A549 (cell line): Measurements from ENCODE around the gene LGALS3BP. TPM values are rescaled to one million over a fixed set of nuclear protein-coding genes. Genes with fewer than 3 reads are reported as not detected.

Experiments
- ATAC-seq, 2 experiments: fragments of 200-7000 bp in 1 of 2; fragments of >200 bp in 1 of 2; cut with Nextera tagmentation in 1 of 2; cut with Tn5 transposase in 1 of 2; 3 replicates each; pipeline versions ENCODE4 v1.8.0 to v1.9.1; 2018 to 2020; ENCODE audit warnings: mild to moderate bottlenecking in 1 of 2, moderate library complexity in 1 of 2
- CTCF ChIA-PET: fragments of 300-600 bp; sonication (Branson Sonifier 250); formaldehyde crosslinking; extraction: SDS; loops from one replicate; lab custom pipeline; 2021; ENCODE audit warnings: antibody characterized with exemption, inconsistent platforms; lab: Yijun Ruan, JAX
- POLR2A ChIA-PET: fragments of 350-600 bp; formaldehyde crosslinking; extraction: SDS; loops from one replicate; lab custom pipeline; 2021; ENCODE audit warnings: antibody characterized with exemption, inconsistent platforms; lab: Yijun Ruan, JAX
- DNase-seq, 2 experiments: peaks; one replicate each; pipeline versions ENCODE4 v3.0.0 to v3.0.0-alpha.2; 2011 to 2016; ENCODE audit warnings: low read depth in 1 of 2, low spot score in 1 of 2
- FAIRE-seq: peaks from 2 replicates; lab custom pipeline; 2011; peaks lifted over from hg19 to GRCh38; lab: Jason Lieb, UNC
- H3K27ac ChIP-seq, 2 experiments: fragments of >200 bp; sonication (Bioruptor Twin); formaldehyde crosslinking; 3 replicates each; pipeline ENCODE4 v1.5.1; 2016 to 2017
- H3K4me1 ChIP-seq: fragments of >200 bp; sonication (Bioruptor Twin); formaldehyde crosslinking; 3 replicates; pipeline ENCODE4 v1.6.1; 2016
- H3K4me2 ChIP-seq: fragments of >200 bp; sonication (Bioruptor Twin); formaldehyde crosslinking; 3 replicates; pipeline ENCODE4 v1.6.1; 2016
- H3K4me3 ChIP-seq: fragments of >200 bp; sonication (Bioruptor Twin); formaldehyde crosslinking; 3 replicates; pipeline ENCODE4 v1.5.1; 2016
- H3K9me3 ChIP-seq: fragments of >200 bp; sonication (Bioruptor Twin); formaldehyde crosslinking; 3 replicates; pipeline ENCODE4 v1.6.1; 2016
- ATOH8 ChIP-seq: fragments of 250-450 bp; sonication (Bioruptor Pico); IDR thresholded peaks from 2 replicates; pipeline ENCODE4 v1.5.0; 2020; ENCODE audit warnings: low read depth, mild to moderate bottlenecking, moderate library complexity
- BHLHE40 ChIP-seq: IDR thresholded peaks from 2 replicates; pipeline ENCODE4 v1.6.1; 2012; ENCODE audit warnings: low read depth, low read length, inconsistent platforms
- CBX2 ChIP-seq: fragments of 200-600 bp; sonication (generic); IDR thresholded peaks from 2 replicates; pipeline ENCODE4 v1.6.1; 2016; ENCODE audit warnings: low read depth, mild to moderate bottlenecking, borderline replicate concordance
- CBX8 ChIP-seq: fragments of 200-600 bp; sonication (generic); IDR thresholded peaks from 2 replicates; pipeline ENCODE4 v1.6.1; 2016
- CHD4 ChIP-seq: fragments of 200-600 bp; sonication (generic); IDR thresholded peaks from 2 replicates; pipeline ENCODE4 v1.6.1; 2016; ENCODE audit warnings: antibody characterized with exemption, mild to moderate bottlenecking, borderline replicate concordance
- EHF ChIP-seq: fragments of 250-450 bp; sonication (Bioruptor Pico); IDR thresholded peaks from 2 replicates; pipeline ENCODE4 v1.5.0; 2020; ENCODE audit warnings: mild to moderate bottlenecking
- EHMT2 ChIP-seq: fragments of 200-600 bp; sonication (generic); IDR thresholded peaks from 2 replicates; pipeline ENCODE4 v1.6.1; 2016; ENCODE audit warnings: antibody characterized with exemption, low read depth, mild to moderate bottlenecking, moderate library complexity
- ELK1 ChIP-seq: fragments of 150-350 bp; IDR thresholded peaks from 2 replicates; pipeline ENCODE4 v1.6.1; 2014; ENCODE audit warnings: low read depth, mild to moderate bottlenecking, low read length
- EP300 ChIP-seq, 2 experiments: fragments of >200 bp; sonication (Bioruptor Twin); formaldehyde crosslinking; IDR thresholded peaks; 2 replicates in 1 of 2; 3 replicates in 1 of 2; pipeline ENCODE4 v1.6.1; 2016 to 2017
- ESRRA ChIP-seq: fragments of 150-350 bp; IDR thresholded peaks from 2 replicates; pipeline ENCODE4 v1.6.1; 2014; ENCODE audit warnings: mild to moderate bottlenecking, low read length, borderline replicate concordance
- FOSB ChIP-seq: fragments of 250-450 bp; sonication (Bioruptor Pico); IDR thresholded peaks from 2 replicates; pipeline ENCODE4 v1.5.0; 2020; ENCODE audit warnings: mild to moderate bottlenecking, moderate library complexity
- GATA3 ChIP-seq: IDR thresholded peaks from 2 replicates; pipeline ENCODE4 v1.6.1; 2012; ENCODE audit warnings: borderline replicate concordance
- HDAC2 ChIP-seq: fragments of 200-600 bp; sonication (generic); IDR thresholded peaks from 2 replicates; pipeline ENCODE4 v1.6.1; 2016
- HEYL ChIP-seq: fragments of 250-450 bp; sonication (Bioruptor Pico); IDR thresholded peaks from 2 replicates; pipeline ENCODE4 v1.8.0; 2021; ENCODE audit warnings: mild to moderate bottlenecking, moderate library complexity
- HMGXB4 ChIP-seq: fragments of 250-450 bp; sonication (Bioruptor Pico); IDR thresholded peaks from 2 replicates; pipeline ENCODE4 v1.5.0; 2021; ENCODE audit warnings: mild to moderate bottlenecking, moderate library complexity, borderline replicate concordance
- HOXB13 ChIP-seq: fragments of 250-450 bp; sonication (Bioruptor Pico); IDR thresholded peaks from 2 replicates; pipeline ENCODE4 v1.5.0; 2020; ENCODE audit warnings: low read depth, mild to moderate bottlenecking, moderate library complexity
- HOXB5 ChIP-seq: fragments of 250-450 bp; sonication (Bioruptor Pico); IDR thresholded peaks from 2 replicates; pipeline ENCODE4 v1.5.0; 2020; ENCODE audit warnings: mild to moderate bottlenecking, moderate library complexity
- KDM5A ChIP-seq: fragments of 200-600 bp; sonication (generic); IDR thresholded peaks from 2 replicates; pipeline ENCODE4 v1.6.1; 2016; ENCODE audit warnings: antibody characterized with exemption, mild to moderate bottlenecking
- MAX ChIP-seq: IDR thresholded peaks from 2 replicates; pipeline ENCODE4 v1.6.1; 2012
- MAZ ChIP-seq: fragments of 150-350 bp; IDR thresholded peaks from 2 replicates; pipeline ENCODE4 v1.6.1; 2014; ENCODE audit warnings: antibody characterized with exemption, low read depth, low read length, borderline replicate concordance
- MYC ChIP-seq: IDR thresholded peaks from 2 replicates; pipeline ENCODE4 v1.6.1; 2012; ENCODE audit warnings: mild to moderate bottlenecking, inconsistent platforms, low read length, improper control_type of control experiment, borderline replicate concordance
- NPAS2 ChIP-seq: fragments of 250-450 bp; sonication (Bioruptor Pico); IDR thresholded peaks from 2 replicates; pipeline ENCODE4 v1.8.0; 2022; ENCODE audit warnings: mild to moderate bottlenecking, moderate library complexity, borderline replicate concordance
- POLR2AphosphoS2 ChIP-seq: conservative IDR thresholded peaks from 2 replicates; pipeline ENCODE4 v1.6.1; 2012; ENCODE audit warnings: low read length, improper control_type of control experiment, inconsistent platforms
- RAD21 ChIP-seq, 2 experiments: fragments of >200 bp in 1 of 2; sonication (Bioruptor Twin) in 1 of 2; formaldehyde crosslinking in 1 of 2; IDR thresholded peaks in 1 of 2; conservative IDR thresholded peaks in 1 of 2; 2 replicates in 1 of 2; 3 replicates in 1 of 2; pipeline ENCODE4 v1.6.1; 2012 to 2018; ENCODE audit warnings: inconsistent platforms in 1 of 2
- RNF2 ChIP-seq: fragments of 200-600 bp; sonication (generic); IDR thresholded peaks from 2 replicates; pipeline ENCODE4 v1.6.1; 2016; ENCODE audit warnings: low read depth, mild to moderate bottlenecking, antibody characterized with exemption, moderate library complexity, borderline replicate concordance
- SMC3 ChIP-seq: fragments of >200 bp; sonication (Bioruptor Twin); formaldehyde crosslinking; IDR thresholded peaks from 3 replicates; pipeline ENCODE4 v1.6.1; 2018; ENCODE audit warnings: inconsistent platforms
- SREBF2 ChIP-seq: fragments of 450-650 bp; IDR thresholded peaks from 2 replicates; pipeline ENCODE4 v1.6.1; 2014; ENCODE audit warnings: mild to moderate bottlenecking, moderate library complexity
- TFCP2L1 ChIP-seq: fragments of 250-450 bp; sonication (Bioruptor Pico); IDR thresholded peaks from 2 replicates; pipeline ENCODE4 v1.5.0; 2021; ENCODE audit warnings: mild to moderate bottlenecking
- TP53 ChIP-seq: fragments of 250-450 bp; sonication (Bioruptor Pico); IDR thresholded peaks from 2 replicates; pipeline ENCODE4 v1.5.0; 2021; ENCODE audit warnings: mild to moderate bottlenecking, moderate library complexity
- ZFP36 ChIP-seq: fragments of 450-650 bp; IDR thresholded peaks from 2 replicates; pipeline ENCODE4 v1.6.1; 2014; ENCODE audit warnings: borderline replicate concordance; ENCODE audit not compliant: partially characterized antibody
- whole genome bisulfite sequencing: methylation state at CpG from one replicate; pipeline ENCODE4 v1.1.6; 2017; ENCODE audit errors: missing lambda C conversion rate; 5-methylcytosine and 5-hydroxymethylcytosine counted together
- polyA plus RNA-seq, 4 experiments: library from polyadenylated mRNA; depleted of rRNA in 3 of 4; stranded (reverse); fragments of >200 nt; fragmentation: RNase III in 1 of 4; extraction: RNeasy Plus Mini Kit Qiagen cat#74134 plus additional on column Dnase treatment in 1 of 4; gene quantifications; 2 replicates in 3 of 4; 3 replicates in 1 of 4; pipeline ENCODE4 v1.2.3, GENCODE V29; 2011 to 2017

LGALS3BP gene
- polyA plus RNA-seq, 2 of the 4 experiments (the other 2 are of a cell fraction): 28.3 to 60.0 TPM

- Histone ChIP-seq H3K4me3 (peak overlapping the region; percentile 5; the same call in 1 of the 3 replicates), H3K4me1 (peaks cover 51% of the 10 kb centered on the region), H3K4me2 (peak overlapping the region; percentile 88), H3K27ac (peak overlapping the region; percentile 78 to 88), H3K9me3 (no peaks in the 10 kb centered on the region)
- 67% methylated on average over 10 of the region's 10 CpGs for WGBS
- peak in 1 of 2 experiments; percentile 6; a peak in 3 of 6 replicates for ATAC-seq
- ChIA-PET CTCF (interaction anchor here (0.5 to 18.2 kb wide), 17 partner anchors 11 to 369 kb away, joined by 3 to 376 read pairs (median 4); partner anchors contain the start of gene CANT1), POLR2A (interaction anchor here (1.4 to 3.5 kb wide), 5 partner anchors 9 to 93 kb away, joined by 3 to 34 read pairs (median 7); partner anchors contain the start of gene CANT1)
- no peak for DNase-seq
- no peak for TF ChIP-seq ZFP36
- TF ChIP-seq MAX: no peak
- TF ChIP-seq HEYL (CRISPR knock-in tag): no peak
- TF ChIP-seq POLR2AphosphoS2: no peak
- no peak for TF ChIP-seq MAZ
- TF ChIP-seq RAD21 (conservative IDR thresholded peaks at IDR 0.05 in 1 of 2, IDR thresholded peaks at IDR 0.05 in 1 of 2): no peak
- no peak; the same call in 1 of the 2 replicates for TF ChIP-seq GATA3
- TF ChIP-seq CHD4: no peak
- no peak for TF ChIP-seq KDM5A
- TF ChIP-seq TP53 (CRISPR knock-in tag): no peak
- no peak for TF ChIP-seq EP300 (IDR thresholded peaks at IDR 0.05)
- no peak for TF ChIP-seq HOXB13 (CRISPR knock-in tag)
- TF ChIP-seq CBX2: no peak
- no peak for TF ChIP-seq EHMT2
- no peak for TF ChIP-seq FOSB (CRISPR knock-in tag)
- no peak for TF ChIP-seq NPAS2
- no peak for TF ChIP-seq TFCP2L1 (CRISPR knock-in tag)
- TF ChIP-seq CBX8: no peak
- no peak for TF ChIP-seq RNF2
- TF ChIP-seq MYC: no peak
- FAIRE-seq: no peak
Observed at GRCh38 chr17:79027274-79027924, 47.7 kb upstream of the LGALS3BP start.

GRCh38 chr17:79026376-79027273, 46.9 kb upstream of the LGALS3BP start:
- Histone ChIP-seq H3K4me1 (peaks cover 51% of the 10 kb centered on the region), H3K27ac (peak overlapping the region; percentile 78 to 88), H3K4me3 (peak overlapping the region; percentile 15; the same call in 1 of the 3 replicates), H3K4me2 (peak overlapping the region; percentile 88), H3K9me3 (no peaks in the 10 kb centered on the region)
- 43% methylated on average over 15 of the region's 16 CpGs for WGBS
- CTCF ChIA-PET: interaction anchor here (0.5 to 18.2 kb wide), 18 partner anchors 8 to 370 kb away, joined by 3 to 376 read pairs (median 4); partner anchors contain the start of gene CANT1
- FAIRE-seq (no peak), ATAC-seq (peak; percentile 22 to 31), DNase-seq (peak; percentile 78 to 86)
- POLR2A ChIA-PET: interaction anchor here (0.6 to 3.5 kb wide), 8 partner anchors 8 to 92 kb away, joined by 3 to 34 read pairs (median 6); partner anchors contain the start of genes CANT1 and ENGASE
- no peak for TF ChIP-seq TFCP2L1 (CRISPR knock-in tag)
- 0 out of 2 replicates have a peak, but pooled peaks have one; percentile 22 for TF ChIP-seq ESRRA
- TF ChIP-seq ATOH8 (CRISPR knock-in tag): no peak
- TF ChIP-seq MAZ: no peak
- no peak for TF ChIP-seq EHF (CRISPR knock-in tag)
- TF ChIP-seq RNF2: no peak
- no peak for TF ChIP-seq BHLHE40
- no peak for TF ChIP-seq SMC3
- TF ChIP-seq ZFP36: no peak
- no peak for TF ChIP-seq ELK1
- TF ChIP-seq HOXB13 (CRISPR knock-in tag): 0 out of 2 replicates have a peak, but pooled peaks have one; percentile 29
- TF ChIP-seq SREBF2: no peak
- TF ChIP-seq KDM5A: no peak
- no peak for TF ChIP-seq HDAC2
- no peak for TF ChIP-seq HOXB5 (CRISPR knock-in tag)
- TF ChIP-seq MYC: peak; percentile 57; the same call in 1 of the 2 replicates
- TF ChIP-seq HMGXB4 (CRISPR knock-in tag): no peak
